Prostate gland (tissue), 2 donors: ENCODE data around the gene REXO4.

Source experiments
- POLR2A ChIP-seq: fragments of 450-650 bp; IDR thresholded peaks from one replicate; pipeline ENCODE4 v1.6.1; 2016; ENCODE audit warnings: antibody characterized with exemption, mild to moderate bottlenecking
- POLR2AphosphoS5 ChIP-seq: sonication (generic); formaldehyde crosslinking; IDR thresholded peaks from one replicate; pipeline ENCODE4 v1.6.1; 2017; ENCODE audit warnings: antibody characterized with exemption
- TF ChIP-seq, protein P1 (sequence below), 4 experiments: fragments of 200-600 bp in 2 of 4; fragments of 450-650 bp in 2 of 4; sonication (generic) in 2 of 4; IDR thresholded peaks; 1 replicate in 3 of 4; 2 replicates in 1 of 4; pipeline ENCODE4 v1.5.1; 2016 to 2019; ENCODE audit warnings: antibody characterized with exemption in 4 of 4, mild to moderate bottlenecking in 2 of 4, moderate library complexity in 2 of 4

DNA sequence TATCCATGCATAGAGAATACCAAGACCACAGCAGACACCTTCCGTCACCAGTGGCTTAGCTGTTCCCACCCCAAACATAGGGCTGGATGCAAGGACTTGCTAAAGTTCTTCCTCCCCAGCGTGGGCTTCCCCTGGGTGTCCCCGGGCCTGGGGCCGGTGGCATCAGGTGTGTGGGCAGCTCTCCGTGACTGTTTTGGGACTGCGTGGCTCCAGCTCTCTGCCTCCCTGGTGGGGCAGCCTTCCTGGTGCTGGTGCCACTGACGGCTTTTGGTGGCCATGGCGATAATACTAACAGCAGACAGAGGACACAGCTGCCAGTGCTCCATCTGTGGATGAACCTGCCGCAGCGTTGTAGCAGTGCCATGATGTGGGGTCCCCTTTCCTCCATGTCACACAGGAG, 46.8 kb upstream of the REXO4 start:
- TF ChIP-seq, protein P1, sequence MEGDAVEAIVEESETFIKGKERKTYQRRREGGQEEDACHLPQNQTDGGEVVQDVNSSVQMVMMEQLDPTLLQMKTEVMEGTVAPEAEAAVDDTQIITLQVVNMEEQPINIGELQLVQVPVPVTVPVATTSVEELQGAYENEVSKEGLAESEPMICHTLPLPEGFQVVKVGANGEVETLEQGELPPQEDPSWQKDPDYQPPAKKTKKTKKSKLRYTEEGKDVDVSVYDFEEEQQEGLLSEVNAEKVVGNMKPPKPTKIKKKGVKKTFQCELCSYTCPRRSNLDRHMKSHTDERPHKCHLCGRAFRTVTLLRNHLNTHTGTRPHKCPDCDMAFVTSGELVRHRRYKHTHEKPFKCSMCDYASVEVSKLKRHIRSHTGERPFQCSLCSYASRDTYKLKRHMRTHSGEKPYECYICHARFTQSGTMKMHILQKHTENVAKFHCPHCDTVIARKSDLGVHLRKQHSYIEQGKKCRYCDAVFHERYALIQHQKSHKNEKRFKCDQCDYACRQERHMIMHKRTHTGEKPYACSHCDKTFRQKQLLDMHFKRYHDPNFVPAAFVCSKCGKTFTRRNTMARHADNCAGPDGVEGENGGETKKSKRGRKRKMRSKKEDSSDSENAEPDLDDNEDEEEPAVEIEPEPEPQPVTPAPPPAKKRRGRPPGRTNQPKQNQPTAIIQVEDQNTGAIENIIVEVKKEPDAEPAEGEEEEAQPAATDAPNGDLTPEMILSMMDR (IDR thresholded peaks at IDR 0.05): no peak
- TF ChIP-seq POLR2A (no peak), POLR2AphosphoS5 (no peak)
